ENCODE data around the gene SLC23A2.

SLC23A2 gene

DNA sequence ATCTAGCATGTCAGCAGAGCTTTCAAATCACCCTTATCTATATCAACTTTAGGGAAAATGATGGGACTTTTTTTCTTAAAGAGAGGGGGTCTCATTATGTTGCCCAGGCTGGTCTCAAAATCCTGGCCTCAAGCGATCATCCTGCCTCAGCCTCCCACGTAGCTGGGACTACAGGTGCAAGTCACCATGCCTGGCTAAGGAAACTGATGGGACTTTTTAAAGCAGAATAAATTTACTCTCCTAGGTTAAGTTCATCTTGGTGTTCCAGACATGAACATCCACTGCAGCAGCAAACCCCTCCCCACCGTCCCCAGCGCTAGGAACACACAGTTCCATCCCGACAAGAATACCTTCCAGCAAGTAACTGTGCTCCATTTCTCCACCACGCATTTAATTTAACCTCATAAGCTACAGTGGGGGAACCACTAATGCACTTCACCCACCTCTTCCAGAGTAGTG, 64.9 kb downstream of the SLC23A2 start:
- TF ChIP-seq SIN3A (IDR thresholded peaks at IDR 0.05; ENCODE audit: borderline replicate concordance, insufficient read depth, low read length) (no peak), POLR2AphosphoS5 (IDR thresholded peaks at IDR 0.05; ENCODE audit: low read depth, low read length) (no peak), FOXP2 (optimal IDR thresholded peaks at IDR 0.05; ENCODE audit: borderline replicate concordance, extremely low read depth, extremely low read length, insufficient read depth) (no peak), TAF1 (IDR thresholded peaks at IDR 0.05; ENCODE audit: borderline replicate concordance, insufficient read depth, low read length) (no peak)
- TF ChIP-seq, protein P1, sequence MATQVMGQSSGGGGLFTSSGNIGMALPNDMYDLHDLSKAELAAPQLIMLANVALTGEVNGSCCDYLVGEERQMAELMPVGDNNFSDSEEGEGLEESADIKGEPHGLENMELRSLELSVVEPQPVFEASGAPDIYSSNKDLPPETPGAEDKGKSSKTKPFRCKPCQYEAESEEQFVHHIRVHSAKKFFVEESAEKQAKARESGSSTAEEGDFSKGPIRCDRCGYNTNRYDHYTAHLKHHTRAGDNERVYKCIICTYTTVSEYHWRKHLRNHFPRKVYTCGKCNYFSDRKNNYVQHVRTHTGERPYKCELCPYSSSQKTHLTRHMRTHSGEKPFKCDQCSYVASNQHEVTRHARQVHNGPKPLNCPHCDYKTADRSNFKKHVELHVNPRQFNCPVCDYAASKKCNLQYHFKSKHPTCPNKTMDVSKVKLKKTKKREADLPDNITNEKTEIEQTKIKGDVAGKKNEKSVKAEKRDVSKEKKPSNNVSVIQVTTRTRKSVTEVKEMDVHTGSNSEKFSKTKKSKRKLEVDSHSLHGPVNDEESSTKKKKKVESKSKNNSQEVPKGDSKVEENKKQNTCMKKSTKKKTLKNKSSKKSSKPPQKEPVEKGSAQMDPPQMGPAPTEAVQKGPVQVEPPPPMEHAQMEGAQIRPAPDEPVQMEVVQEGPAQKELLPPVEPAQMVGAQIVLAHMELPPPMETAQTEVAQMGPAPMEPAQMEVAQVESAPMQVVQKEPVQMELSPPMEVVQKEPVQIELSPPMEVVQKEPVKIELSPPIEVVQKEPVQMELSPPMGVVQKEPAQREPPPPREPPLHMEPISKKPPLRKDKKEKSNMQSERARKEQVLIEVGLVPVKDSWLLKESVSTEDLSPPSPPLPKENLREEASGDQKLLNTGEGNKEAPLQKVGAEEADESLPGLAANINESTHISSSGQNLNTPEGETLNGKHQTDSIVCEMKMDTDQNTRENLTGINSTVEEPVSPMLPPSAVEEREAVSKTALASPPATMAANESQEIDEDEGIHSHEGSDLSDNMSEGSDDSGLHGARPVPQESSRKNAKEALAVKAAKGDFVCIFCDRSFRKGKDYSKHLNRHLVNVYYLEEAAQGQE (IDR thresholded peaks at IDR 0.05; ENCODE audit: insufficient read depth in 1 of 2, low read depth in 2 of 2, low read length in 2 of 2), result no peak

GRCh38 chr20:4932061-4932460, 69.2 kb downstream of the SLC23A2 start:
- TF ChIP-seq POLR2AphosphoS5 (IDR thresholded peaks at IDR 0.05; ENCODE audit: low read depth, low read length) (no peak), TAF1 (IDR thresholded peaks at IDR 0.05; ENCODE audit: borderline replicate concordance, insufficient read depth, low read length) (no peak), SIN3A (IDR thresholded peaks at IDR 0.05; ENCODE audit: borderline replicate concordance, insufficient read depth, low read length) (no peak), FOXP2 (optimal IDR thresholded peaks at IDR 0.05; ENCODE audit: borderline replicate concordance, extremely low read depth, extremely low read length, insufficient read depth) (no peak)
- TF ChIP-seq, protein P1 (IDR thresholded peaks at IDR 0.05; ENCODE audit: insufficient read depth in 1 of 2, low read depth in 2 of 2, low read length in 2 of 2), result no peak

GRCh38 chr20:4929686-4930397, 71.5 kb downstream of the SLC23A2 start:
- TF ChIP-seq, protein P1 (IDR thresholded peaks at IDR 0.05; ENCODE audit: insufficient read depth in 1 of 2, low read depth in 2 of 2, low read length in 2 of 2), result no peak
- TF ChIP-seq POLR2AphosphoS5 (IDR thresholded peaks at IDR 0.05; ENCODE audit: low read depth, low read length) (no peak), SIN3A (IDR thresholded peaks at IDR 0.05; ENCODE audit: borderline replicate concordance, insufficient read depth, low read length) (no peak), FOXP2 (optimal IDR thresholded peaks at IDR 0.05; ENCODE audit: borderline replicate concordance, extremely low read depth, extremely low read length, insufficient read depth) (no peak), TAF1 (IDR thresholded peaks at IDR 0.05; ENCODE audit: borderline replicate concordance, insufficient read depth, low read length) (no peak)

DNA sequence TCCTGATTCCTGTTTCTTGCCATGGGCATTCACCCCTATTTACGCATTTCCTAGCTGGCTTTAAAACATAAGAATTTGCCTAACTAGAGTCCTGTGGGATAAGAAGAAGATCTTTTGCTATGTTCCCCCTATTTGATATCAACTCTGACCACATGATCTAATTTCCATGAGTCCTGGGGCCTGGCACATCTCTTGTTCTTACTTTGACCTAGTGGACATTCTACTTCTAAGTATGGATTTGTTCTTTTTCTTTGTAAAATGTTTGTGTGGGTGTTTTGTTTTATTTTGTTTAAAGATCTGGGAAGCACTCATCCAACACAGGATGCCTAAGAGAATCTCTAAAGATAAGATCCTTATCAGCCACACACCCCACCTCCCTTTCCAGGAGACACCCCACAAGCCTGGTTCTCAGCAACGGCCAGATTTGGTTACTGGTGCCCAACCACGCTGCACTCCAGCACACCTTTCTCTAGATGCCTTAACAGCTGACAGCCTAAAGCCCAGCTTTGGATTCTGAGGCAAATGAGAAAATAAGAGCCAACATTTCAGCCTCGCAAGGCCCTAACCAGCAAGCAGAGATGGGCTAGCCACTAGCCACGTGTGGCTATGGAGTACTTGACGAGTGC, 74.7 kb downstream of the SLC23A2 start:
- TF ChIP-seq TAF1 (IDR thresholded peaks at IDR 0.05; ENCODE audit: borderline replicate concordance, insufficient read depth, low read length), result no peak
- TF ChIP-seq POLR2AphosphoS5 (IDR thresholded peaks at IDR 0.05; ENCODE audit: low read depth, low read length), result no peak
- no peak for TF ChIP-seq FOXP2 (optimal IDR thresholded peaks at IDR 0.05; ENCODE audit: borderline replicate concordance, extremely low read depth, extremely low read length, insufficient read depth)
- no peak for TF ChIP-seq SIN3A (IDR thresholded peaks at IDR 0.05; ENCODE audit: borderline replicate concordance, insufficient read depth, low read length)
- TF ChIP-seq, protein P1 (IDR thresholded peaks at IDR 0.05; ENCODE audit: insufficient read depth in 1 of 2, low read depth in 2 of 2, low read length in 2 of 2), result no peak

All from PFSK-1 (cell line).